ENCODE measurements around the gene CELSR3. TPM values are rescaled to one million over a fixed set of nuclear protein-coding genes. Genes with fewer than 3 reads are reported as not detected.

CELSR3 gene
- total RNA-seq, 1 experiment from 2014 or later = 7.7 TPM

DNA sequence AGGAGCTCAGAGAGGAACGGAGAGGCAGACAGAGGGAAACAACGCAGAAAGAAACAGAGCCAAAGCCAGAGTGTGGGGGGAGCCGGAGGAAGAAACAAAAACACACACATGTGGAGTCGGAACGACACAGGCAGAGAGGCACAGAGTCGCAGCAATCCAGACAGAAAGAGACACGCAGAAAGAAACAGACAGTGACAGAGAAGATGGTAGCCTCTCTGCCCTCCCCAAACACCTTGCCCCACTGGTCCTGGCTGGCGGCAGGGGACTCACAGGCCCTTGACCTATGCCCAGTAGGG lies 21.3 kb upstream of the CELSR3 start:
- H3K36me3 ChIP-seq (ENCODE audit: control insufficient read depth, insufficient read depth, low read length) = peaks cover 3% of the 10 kb centered on the region; the same call in 1 of the 2 replicates
- no peak for TF ChIP-seq TCF7L2 (IDR thresholded peaks at IDR 0.05; ENCODE audit: low read depth, low read length)
- no peak for TF ChIP-seq REST (IDR thresholded peaks at IDR 0.05; ENCODE audit: insufficient read depth in 1 of 2, low read depth in 2 of 2, low read length in 1 of 2)
- no peak for TF ChIP-seq POLR2AphosphoS5 (IDR thresholded peaks at IDR 0.05; ENCODE audit: low read depth, low read length)
- TF ChIP-seq CTCF (IDR thresholded peaks at IDR 0.05) = no peak
- no peak for TF ChIP-seq SIN3A (IDR thresholded peaks at IDR 0.05; ENCODE audit: borderline replicate concordance, insufficient read depth, low read depth, low read length)
- in situ Hi-C loops (cut with HindIII; ENCODE audit: low pct_unique_long_range_greater_than_20kb, low sequenced_read_pairs) (no loop called here), intact Hi-C loops (cut with micrococcal nuclease; ENCODE audit: unreplicated experiment) (no loop called here)
- no peaks in the 10 kb centered on the region for H3K9me3 ChIP-seq (ENCODE audit: control insufficient read depth, insufficient read depth, low read depth, low read length)
- ATAC-seq (no peak), DNase-seq (ENCODE audit: low read depth, low spot score) (no peak)
- H3K27me3 ChIP-seq (ENCODE audit: control insufficient read depth, insufficient read depth, low read length) = no peaks in the 10 kb centered on the region
- peaks cover 12% of the 10 kb centered on the region; the same call in 1 of the 2 replicates for H3K4me1 ChIP-seq (ENCODE audit: control insufficient read depth, insufficient read depth, low read length)
- BruUV-seq (replicated peaks) = no TSS peak
- POLR2A ChIA-PET = interaction anchor here (0.6 kb wide), 1 partner anchor 12 kb away, joined by 4 read pairs; no protein-coding TSS in a partner anchor
- no peak overlapping the region for H3K27ac ChIP-seq (ENCODE audit: low read length)
- H3K4me3 ChIP-seq (ENCODE audit: low read depth in 2 of 2, low read length in 2 of 2) = peak overlapping the region in 1 of 2 experiments; percentile 81; a peak in 1 of 4 replicates
- CTCF ChIA-PET = no interaction called here

GRCh38 chr3:48682786-48683185 lies 20.1 kb upstream of the CELSR3 start:
- Histone ChIP-seq H3K4me3 (ENCODE audit: low read depth in 2 of 2, low read length in 2 of 2) (no peak overlapping the region), H3K27me3 (ENCODE audit: control insufficient read depth, insufficient read depth, low read length) (no peaks in the 10 kb centered on the region), H3K36me3 (ENCODE audit: control insufficient read depth, insufficient read depth, low read length) (no peaks in the 10 kb centered on the region; the same call in 1 of the 2 replicates), H3K4me1 (ENCODE audit: control insufficient read depth, insufficient read depth, low read length) (peaks cover 12% of the 10 kb centered on the region; the same call in 1 of the 2 replicates), H3K9me3 (ENCODE audit: control insufficient read depth, insufficient read depth, low read depth, low read length) (no peaks in the 10 kb centered on the region), H3K27ac (ENCODE audit: low read length) (no peak overlapping the region)
- ChIA-PET POLR2A (no interaction called here), CTCF (interaction anchor here (0.7 kb wide), 1 partner anchor 83 kb away, joined by 3 read pairs; no protein-coding TSS in a partner anchor)
- no peak for DNase-seq (ENCODE audit: low read depth, low spot score)
- intact Hi-C loops (cut with micrococcal nuclease; ENCODE audit: unreplicated experiment) (no loop called here), in situ Hi-C loops (cut with HindIII; ENCODE audit: low pct_unique_long_range_greater_than_20kb, low sequenced_read_pairs) (no loop called here)
- no TSS peak for BruUV-seq (replicated peaks)
- ATAC-seq = no peak
- no peak for TF ChIP-seq REST (IDR thresholded peaks at IDR 0.05; ENCODE audit: insufficient read depth in 1 of 2, low read depth in 2 of 2, low read length in 1 of 2)
- TF ChIP-seq POLR2AphosphoS5 (IDR thresholded peaks at IDR 0.05; ENCODE audit: low read depth, low read length) = no peak
- TF ChIP-seq SIN3A (IDR thresholded peaks at IDR 0.05; ENCODE audit: borderline replicate concordance, insufficient read depth, low read depth, low read length) = no peak
- TF ChIP-seq TCF7L2 (IDR thresholded peaks at IDR 0.05; ENCODE audit: low read depth, low read length) = no peak
- no peak for TF ChIP-seq CTCF (IDR thresholded peaks at IDR 0.05)
